Anterior cingulate cortex (tissue), 58 donors: Measurements from ENCODE around the gene SYMPK.

Experiments used
- DNase-seq, 58 donors: peaks; one replicate each; lab custom pipeline; 2025; lab: John Stamatoyannopoulos, UW

Gene SYMPK

DNA sequence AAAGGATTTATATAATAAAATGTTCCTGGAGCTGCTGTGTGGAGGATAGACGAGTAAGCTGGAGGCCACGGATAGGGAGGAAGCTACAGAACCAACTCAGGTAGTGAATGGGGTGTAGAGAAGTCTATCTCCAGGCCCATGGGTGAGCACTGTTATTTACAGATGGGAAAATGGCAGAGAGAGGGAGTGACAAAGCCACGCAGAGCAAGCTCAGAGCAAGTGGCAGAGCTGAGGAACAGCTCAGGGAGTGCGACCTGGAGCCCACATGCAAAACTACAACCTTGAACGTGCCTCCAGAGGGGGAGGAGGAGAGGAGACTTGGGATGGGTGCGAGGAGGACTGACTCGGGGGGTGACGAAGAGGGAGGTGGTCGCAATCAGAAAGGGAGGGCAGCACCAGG is 34.4 kb downstream of the SYMPK start:
- no peak for DNase-seq

DNA sequence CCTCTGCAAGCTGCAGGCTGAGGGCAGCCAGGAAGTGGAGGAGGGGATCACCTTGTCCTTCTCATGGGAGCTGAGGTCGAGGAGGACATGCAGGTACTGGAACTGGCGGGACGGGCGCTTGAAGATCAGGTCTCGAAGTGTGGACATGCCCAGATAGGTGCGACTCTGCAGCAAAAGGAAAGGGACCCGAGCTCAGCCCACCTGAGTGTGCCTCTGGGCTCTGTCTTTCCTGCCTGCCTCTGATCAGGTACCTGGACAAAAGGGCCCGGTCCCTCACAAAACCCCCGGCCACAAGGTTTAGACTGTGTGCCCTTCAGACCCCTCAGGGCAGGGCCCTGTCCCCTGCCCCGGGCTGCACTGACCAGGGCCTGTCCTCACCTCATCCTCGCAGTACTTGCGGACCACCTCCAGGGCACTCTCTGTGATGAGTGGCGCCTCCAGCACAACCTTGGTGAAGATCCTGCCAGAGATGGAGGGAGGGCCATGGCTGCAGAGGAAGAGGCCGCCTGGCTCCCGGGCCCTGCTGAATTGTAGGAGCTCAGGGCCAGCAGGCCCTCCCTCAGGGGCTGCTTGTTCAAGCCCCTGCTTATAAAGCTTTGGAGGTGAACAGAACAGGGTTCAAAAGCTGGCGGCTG is 35.4 kb downstream of the SYMPK start:
- DNase-seq: no peak

DNA sequence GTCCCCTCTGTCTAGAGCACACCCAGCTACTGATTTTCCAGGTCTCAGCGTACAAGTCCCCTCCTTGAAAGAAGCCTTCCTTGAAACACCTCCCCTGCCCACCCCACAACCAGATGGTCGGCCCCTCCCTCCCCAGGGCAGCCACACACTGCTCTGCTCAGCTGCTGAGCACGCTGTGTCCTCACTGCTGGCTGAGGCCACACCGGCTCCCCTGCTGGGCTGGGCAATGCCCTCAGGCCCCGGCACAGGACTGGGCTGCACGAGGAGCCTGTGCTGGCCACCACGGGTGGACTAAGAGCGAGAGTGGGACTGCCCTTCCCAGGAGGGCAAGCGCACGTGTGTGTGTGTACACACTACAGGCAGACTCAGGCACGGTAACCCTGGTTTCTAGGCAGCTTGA is 36.0 kb downstream of the SYMPK start:
- DNase-seq: no peak

DNA sequence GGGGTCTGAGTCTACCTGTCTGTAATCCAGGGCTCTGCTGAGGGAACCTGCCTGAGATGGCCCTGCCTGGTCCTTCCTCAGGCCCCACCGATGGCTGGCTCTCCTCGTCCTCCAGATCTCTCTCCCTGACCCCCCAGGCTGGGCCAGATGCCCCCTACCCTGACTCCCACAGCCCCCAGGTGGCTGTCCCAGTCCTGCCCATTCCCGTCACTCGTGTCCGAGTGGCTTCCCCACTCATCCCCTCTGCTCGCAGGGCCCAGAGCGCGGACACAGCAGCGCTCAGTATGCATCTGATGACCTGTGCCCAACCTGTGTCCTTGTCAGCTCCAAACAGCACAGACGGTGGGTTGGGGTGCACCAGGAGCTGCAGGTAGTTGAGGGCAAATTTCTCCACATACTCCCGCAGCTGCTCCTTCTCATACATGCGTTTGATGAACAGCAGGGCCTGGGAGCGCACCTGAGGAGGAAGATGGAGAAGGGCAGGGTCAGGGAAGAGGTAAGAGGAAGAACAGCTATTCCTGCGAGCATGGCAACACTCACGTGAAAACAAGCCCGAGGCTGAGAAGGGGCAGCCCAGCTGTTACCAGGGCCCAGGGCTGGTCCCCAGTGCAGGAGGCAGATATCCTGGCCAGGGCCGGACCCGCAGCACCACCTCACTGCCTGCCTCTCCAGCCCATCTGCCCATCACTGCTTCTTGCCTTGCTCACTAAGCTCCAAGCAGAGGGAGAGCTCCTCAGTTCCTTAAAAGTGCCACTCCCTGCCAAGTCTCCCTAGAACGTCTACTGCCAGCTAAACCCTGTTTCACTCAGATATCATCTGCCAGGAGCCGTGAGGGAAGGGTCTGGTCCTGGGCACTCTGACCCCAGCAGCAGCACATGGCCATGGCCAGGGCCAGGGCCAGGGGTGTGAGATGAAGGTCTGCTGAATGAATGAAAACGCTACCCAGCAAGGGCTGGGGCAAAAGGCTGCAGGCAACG is 36.7 kb downstream of the SYMPK start:
- DNase-seq: no peak

DNA sequence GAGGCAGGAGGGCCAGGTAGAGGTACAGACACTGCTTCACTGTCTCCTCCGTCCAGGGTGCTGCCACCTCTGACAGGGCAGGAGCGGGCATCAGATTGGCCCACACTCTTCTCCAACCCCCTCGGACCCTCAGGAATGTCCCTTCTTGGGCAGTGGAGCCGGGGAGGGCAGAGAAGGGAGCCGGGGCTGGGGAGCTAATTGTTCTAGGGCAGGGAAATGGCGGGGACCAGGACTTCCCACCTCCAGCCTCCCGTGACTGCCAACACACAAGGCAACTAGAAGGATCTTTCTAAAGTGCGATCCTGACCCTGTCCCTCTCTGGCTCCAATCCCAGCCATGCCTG is 37.7 kb downstream of the SYMPK start:
- DNase-seq: no peak

DNA sequence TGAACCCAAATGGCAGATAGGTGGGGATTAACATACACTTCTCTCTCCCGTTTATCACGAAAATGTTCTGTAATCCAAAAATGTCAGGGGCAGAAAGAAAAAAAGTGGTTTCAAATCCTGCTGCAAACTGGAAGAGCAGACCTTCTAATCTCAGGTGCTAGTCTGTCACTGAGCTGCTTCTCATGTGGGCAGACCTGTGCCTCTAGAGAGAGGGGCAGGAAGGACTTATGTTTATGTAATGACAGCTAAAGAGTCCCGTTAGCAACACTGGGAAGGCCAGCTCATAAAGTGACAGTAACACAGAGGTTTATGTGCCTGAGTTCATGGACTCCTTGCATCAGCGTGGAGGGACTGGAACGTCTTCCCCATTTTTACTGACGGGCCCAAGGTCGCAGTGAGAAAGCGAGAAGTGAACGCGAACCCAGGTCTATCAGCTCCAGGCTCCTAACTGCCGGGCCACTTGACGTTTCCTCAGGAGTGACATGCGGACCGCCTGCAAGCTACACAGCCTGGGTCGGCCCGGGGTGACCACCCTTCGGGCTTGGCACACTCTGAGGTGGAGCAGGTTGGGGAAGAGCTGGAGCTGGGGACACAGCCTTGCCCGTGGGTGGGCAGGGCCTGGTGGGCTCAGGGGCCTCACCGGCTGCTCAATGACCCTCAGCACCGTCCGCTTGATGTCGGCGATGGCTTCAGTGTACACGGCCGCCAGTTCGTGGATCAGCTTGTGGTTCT is 38.2 kb downstream of the SYMPK start:
- no peak for DNase-seq

DNA sequence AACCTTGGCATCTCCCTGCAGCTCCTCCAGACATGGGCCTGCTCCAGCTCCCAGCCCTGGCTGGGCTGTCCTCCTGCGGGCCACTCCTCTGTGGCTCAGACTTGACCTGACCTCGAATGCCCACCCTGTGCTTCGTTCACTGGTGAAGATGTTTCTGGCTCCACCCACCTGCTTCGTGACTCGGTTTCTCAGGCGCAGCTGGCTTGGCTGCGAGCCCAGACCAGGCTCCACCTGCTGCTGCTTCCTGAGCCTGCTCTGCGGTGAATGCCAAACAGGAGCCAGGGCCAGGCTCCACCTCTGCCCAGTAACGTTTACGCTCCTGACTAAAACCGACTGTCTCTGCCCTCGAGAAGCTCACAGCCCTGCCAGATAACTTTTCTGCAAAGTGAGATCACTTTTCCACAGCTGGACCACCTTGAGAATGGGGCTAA is 38.9 kb downstream of the SYMPK start:
- peak in 35 of 58 donors; percentile 1 to 71 (median 33) for DNase-seq

DNA sequence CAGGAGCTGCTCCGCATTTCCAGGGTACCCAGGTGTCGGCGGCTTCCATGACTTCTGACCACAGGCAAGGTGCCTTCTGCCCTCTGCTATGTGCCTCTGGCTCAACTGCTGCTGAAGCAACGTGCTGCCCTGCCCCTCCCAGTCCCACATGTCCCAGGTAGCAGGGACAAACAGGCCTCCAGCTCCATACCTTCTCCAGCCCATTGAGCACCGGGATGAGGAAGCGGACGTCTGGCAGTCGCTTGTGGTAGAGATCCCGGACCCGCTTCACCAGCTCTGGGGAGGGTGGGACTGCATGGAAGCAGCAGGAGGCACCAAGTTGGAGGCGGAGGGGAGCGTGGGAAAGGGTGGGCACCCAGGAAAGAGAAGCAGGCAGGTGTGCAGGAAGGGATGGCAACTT is 39.8 kb downstream of the SYMPK start:
- DNase-seq: no peak

DNA sequence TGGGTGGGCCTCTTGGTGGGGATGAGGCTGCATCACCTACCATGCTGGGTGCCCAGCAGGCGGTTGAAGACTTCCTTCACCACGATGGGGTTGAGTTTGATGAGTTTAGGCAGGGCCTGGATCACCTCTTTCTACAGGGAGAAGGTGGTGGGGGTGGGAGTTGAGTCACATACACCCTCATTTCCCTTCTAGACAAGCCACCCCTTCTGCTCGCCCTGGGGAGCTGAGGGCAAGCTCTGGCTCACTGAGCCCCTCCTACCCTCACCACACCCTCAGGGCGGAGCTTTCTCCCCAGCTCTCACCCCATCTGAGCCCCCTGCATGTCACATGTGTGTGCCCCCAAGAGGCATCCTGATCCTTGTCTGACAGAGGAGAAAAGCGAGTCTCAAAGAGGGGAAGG is 40.2 kb downstream of the SYMPK start:
- no peak for DNase-seq

DNA sequence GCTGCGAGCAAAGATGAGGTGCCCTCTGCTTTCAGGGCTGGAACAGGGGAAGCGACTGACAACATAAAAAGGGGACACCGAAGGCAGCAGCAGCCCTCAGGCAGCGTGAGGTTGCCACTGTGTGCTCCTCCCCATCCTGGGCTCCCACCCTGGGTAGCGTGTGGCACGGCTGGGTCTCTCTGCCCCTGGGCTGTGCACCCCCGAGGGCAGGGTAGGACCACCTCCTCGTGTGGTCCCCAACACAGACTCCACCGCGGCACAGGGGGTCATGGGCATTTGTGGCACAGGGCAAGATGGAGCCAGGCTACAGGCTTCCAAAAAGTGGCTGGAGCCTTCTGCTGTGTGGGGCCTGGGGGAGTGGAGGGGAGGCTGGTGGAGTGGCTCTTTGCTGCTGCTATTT is 41.4 kb downstream of the SYMPK start:
- no peak for DNase-seq

DNA sequence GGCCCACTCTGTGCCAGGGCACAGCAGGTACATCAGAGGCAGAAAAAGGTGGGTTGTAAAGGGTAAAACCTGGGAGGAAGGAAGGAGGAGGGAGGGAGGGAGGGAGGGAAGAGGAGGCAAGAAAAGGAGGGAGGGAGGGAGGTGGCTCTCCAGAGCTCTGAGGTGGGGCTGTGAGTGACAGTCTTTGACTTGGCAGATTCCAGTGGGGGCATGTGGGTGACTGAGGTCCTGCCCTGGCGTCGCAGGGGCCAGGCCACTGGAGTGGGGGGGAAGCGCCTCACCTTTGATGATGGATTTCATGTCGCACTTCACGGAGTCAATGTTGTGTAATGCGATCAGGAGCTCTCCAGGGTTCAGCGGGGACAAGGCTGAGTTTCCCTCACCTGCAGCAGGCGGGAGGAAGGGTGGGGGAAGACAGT is 41.8 kb downstream of the SYMPK start:
- no peak for DNase-seq

DNA sequence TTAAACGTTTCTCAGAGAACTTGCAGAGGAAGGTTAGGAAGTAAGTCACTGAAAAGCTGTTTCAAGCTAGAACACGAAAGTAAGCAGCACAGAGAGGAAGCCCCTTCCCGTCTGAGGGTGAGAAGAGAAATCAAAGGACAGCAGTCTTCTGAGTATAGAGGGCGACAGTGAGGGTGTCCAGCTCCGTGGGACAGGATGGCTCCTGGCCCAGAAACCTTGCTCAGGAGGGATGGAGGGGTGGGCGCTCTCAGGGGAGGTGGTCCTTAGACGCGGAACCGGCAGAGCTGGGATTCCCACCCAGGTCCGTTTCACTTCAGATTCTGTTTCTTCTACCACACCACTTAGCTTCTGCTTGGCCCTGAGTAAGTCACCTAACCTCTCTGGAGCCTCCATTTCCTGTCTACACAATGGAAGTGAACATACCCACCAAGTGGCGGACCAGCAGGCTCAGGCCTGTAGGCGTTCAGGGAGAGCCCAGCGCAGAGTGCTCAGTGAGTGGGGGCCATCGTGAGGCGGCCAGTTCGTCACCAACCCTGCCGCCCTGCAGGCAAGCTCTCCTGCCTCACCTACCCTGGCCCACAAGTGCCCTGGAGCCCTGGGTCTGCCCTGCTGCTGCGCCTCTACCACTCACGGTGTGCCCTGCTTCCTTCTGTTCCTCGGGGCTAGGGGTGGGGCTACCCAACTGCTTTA is 42.4 kb downstream of the SYMPK start:
- no peak for DNase-seq

DNA sequence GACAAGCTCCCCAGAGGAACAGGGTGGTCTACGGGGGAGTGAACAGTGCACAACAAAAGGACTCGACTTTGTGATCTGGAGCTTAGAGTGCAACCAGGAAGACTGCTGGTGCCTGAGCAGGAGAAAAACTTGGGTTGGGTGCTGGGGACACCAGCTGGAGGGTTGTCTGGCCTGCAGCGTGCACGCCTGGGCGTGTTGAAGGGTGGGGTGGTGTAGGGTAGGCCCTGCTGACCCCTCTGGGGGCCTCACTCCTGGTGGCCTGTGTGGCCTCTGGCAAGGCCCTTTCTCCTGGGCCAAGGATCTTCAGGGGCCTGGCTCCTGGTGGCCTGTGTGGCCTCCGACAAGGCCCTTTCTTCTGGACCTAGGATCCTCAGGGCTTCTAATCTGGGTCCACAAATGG is 43.2 kb downstream of the SYMPK start:
- DNase-seq: no peak

DNA sequence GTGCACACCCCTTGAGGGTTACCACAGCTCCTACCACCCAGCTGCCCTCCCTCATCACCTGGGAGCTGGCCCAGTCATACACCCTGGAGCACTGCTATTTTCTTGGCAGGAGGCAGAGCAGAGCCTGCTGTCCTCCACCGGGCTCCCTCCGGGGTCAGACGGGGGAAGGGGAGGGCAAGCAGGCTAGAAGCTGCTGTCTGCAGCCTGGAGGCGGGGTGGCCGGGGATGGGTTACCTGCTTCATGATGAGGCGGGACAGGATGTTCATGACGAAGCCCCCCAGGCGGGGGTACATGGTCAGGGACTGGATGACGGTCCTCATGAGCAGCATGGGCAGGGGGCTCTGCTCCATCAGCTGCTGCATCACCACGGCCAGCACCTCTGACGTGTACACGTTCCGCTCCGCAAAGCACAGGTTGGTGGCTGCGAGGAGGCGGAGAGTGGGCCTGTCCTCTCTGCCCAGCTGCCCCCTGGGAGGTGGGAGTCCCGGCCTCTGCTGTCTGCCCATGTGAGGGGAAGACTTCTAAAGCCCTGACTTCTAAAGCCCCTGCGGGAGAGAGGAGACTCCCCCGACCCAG is 45.1 kb downstream of the SYMPK start:
- no peak for DNase-seq

DNA sequence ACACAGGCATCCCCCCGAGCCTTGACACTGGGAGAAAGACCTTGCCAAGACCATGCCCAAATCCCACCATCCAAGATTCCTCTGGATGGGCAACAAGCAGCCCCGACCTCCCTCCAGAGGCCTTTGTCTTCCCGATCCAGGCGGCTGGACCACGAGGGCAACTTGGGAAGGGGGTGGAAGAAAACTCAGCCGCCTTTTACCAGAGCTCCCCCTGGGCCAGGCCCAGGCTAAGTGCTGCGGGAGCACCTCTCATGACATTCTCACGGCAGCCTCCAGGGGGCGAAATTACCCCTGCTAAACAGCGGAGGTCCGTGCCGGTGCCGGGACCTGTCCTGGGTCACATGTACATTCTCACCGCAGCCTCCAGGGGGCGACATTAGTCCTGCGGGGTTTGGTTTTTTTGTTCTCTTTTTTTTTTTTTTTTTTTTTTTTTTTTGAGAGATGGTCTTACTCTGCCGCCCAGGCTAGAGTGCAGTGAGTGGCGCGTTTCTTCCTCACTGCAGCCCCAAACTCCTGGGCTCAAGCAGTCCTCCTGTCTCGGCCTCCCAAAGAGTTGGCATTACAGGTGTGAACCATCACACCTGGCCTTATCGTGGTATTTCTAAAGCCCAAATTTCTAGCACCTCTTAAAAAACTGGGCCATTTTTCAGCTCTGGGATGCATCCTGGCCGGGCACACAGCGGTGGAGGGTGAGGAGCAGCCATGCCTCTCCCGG is 45.8 kb downstream of the SYMPK start:
- DNase-seq: peak in 55 of 58 donors; percentile 21 to 89 (median 69)

DNA sequence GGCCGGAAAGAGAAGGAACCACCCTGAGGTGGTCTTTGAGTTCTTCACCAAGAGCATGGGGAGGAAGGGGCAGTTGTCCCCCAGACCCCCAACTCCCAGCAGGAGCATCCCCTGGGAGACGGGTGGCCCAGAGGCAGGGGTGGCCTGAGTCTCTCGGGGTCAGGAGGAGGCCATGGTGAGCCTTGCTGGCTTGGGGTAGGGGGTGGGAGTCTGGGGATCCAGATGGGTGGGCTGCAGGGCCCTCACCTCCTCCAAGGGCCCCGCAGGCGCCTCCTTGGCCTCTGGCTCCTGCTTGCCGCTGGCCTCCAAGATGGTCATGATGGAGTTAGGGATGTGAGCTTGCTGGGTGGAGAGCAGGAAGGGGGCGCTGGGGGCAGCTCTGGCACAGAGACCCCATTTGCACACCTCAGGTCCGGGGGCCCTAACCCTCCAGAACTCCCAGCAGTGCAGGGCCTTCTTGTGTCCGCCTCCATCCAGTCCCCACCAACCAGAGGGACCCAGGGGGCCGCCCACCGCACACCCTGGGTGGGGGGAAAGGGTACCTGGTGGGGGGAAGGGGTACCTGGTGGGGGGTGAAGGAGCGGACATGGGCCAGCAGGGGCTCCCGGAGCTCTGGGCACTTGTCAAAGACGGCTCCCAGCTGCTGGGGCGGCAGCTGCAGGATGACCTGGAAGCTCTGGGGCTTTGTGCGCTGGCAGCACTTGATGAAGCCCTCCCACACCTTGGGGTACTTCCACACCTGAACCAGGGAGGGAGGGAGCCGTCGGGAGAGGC is 46.5 kb downstream of the SYMPK start:
- no peak for DNase-seq

DNA sequence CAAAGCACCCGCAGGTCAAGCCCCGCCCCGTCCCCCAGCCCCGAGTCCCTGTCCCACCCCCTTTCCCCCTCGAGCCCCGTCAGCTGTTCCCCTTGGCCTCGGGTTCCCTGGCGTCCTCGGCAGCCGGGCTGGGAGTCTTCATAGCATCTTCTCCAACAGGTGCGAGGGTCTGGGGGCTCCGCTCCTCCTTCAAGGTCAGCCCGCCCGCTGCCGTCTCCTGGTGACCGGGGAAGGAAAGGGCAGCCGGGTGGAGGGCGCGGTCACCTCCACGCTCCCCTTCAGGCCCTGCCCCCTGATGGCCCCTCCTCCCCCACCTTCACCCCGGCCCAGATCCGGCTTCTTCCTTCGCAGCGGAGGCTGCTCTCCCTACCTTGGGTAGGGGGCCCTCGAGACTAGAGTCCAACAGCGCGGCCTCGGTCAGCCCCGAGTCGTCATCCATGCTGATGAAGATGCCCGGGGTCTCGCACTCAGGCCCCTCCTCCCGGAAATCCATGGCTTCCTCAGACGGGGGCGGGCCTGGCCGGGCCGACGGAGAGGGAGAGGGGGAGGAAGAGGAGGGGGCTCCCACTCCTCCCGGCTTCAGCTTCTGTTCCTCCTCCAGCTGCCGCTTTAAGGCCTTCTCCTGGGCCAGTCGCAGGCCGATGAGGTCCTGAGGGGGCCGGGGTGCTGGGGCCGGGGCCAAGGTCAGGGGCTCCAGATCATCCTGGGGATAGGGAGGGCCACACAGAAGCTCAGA is 47.3 kb downstream of the SYMPK start:
- DNase-seq: no peak

DNA sequence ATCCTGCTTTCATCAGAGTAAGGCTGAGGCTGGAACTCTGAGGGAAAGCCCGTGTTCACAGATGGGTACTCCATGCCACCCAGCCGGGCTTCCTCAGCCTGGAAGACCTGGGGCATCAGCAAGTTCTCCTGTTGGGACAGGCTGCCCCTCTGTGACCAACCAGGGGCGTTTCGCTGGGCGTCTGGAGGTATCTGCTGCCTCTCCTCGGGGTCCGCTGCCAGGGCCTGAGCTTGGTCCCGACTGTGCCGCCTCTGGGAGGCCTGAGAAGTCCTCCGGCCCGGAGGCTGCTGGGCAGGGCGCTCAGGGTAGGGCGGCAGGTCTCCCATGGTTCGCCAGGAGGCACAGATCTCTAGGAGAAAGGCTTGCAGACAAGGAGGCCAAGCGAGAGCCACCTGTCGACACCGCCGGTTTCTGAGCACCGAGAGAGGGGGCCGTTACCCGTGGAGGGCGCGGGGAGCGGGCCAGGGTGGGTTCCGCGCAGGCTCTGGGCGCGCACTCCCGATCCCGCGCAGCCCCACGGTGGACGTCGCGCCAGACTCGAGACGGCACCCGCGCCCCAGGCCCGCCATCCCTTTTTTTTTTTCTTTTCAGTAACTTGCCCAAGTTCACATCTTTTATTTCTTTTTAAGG is 48.0 kb downstream of the SYMPK start, which contains the start of gene RSPH6A:
Gene RSPH6A (minus strand): TSS at position 458 of the 630 bp plus-strand sequence. CDS start 132 bp downstream, at position 326.
- DNase-seq: no peak
